PC-3 (cell line): ENCODE data around the gene GAA. TPM values are rescaled to one million over a fixed set of nuclear protein-coding genes. Genes with fewer than 3 reads are reported as not detected.

ENCODE experiments used
- ATAC-seq: fragments of 200-7000 bp; cut with Tn5 transposase; 2 replicates; pipeline ENCODE4 v1.9.1; 2020; ENCODE audit warnings: mild to moderate bottlenecking, moderate library complexity
- BruUV-seq: library from RNA; stranded (reverse); fragments of 400-500 nt; replicated peaks from 2 replicates; lab custom pipeline; 2021; lab: Mats Ljungman, UMichigan
- CTCF ChIA-PET: fragments of 300-600 bp; sonication (Branson Sonifier 250); formaldehyde crosslinking; loops from one replicate; lab custom pipeline; 2022; ENCODE audit warnings: antibody characterized with exemption; lab: Charles Lee
- POLR2A ChIA-PET: fragments of 300-600 bp; sonication (Branson Sonifier 250); formaldehyde crosslinking; loops from one replicate; lab custom pipeline; 2022; ENCODE audit warnings: antibody characterized with exemption; ENCODE audit not compliant: unreplicated experiment; lab: Charles Lee
- DNase-seq: peaks from one replicate; pipeline ENCODE4 v3.0.0-alpha.2; 2015
- H2AFZ ChIP-seq: fragments of 300-600 bp; sonication (generic); 2 replicates; pipeline ENCODE4 v1.6.0; 2016; ENCODE audit warnings: antibody characterized with exemption, low read length
- H3F3A ChIP-seq: fragments of 300-600 bp; sonication (generic); one replicate; pipeline ENCODE4 v1.6.0; 2017; ENCODE audit warnings: antibody characterized with exemption, low read length, control low read depth, mild to moderate bottlenecking; ENCODE audit not compliant: unreplicated experiment
- H3K27ac ChIP-seq: fragments of 300-600 bp; sonication (generic); 2 replicates; pipeline ENCODE4 v1.5.1; 2016; ENCODE audit warnings: mild to moderate bottlenecking, low read length
- H3K27me3 ChIP-seq: fragments of 300-600 bp; sonication (generic); 2 replicates; pipeline ENCODE4 v1.6.1; 2016; ENCODE audit warnings: low read length, mixed read lengths
- H3K36me3 ChIP-seq: fragments of 300-600 bp; sonication (generic); 2 replicates; pipeline ENCODE4 v1.6.1; 2016; ENCODE audit warnings: low read depth, mixed run types, low read length, mixed read lengths
- H3K4me1 ChIP-seq: fragments of 300-600 bp; sonication (generic); 2 replicates; pipeline ENCODE4 v1.5.1; 2016; ENCODE audit warnings: low read length; ENCODE audit not compliant: insufficient read depth
- H3K4me2 ChIP-seq: fragments of 300-600 bp; sonication (generic); 2 replicates; pipeline ENCODE4 v1.6.0; 2016; ENCODE audit warnings: low read length
- H3K4me3 ChIP-seq: fragments of 300-600 bp; sonication (generic); 2 replicates; pipeline ENCODE4 v1.5.1; 2016; ENCODE audit warnings: mild to moderate bottlenecking, low read length, mixed read lengths
- H3K79me2 ChIP-seq: fragments of 300-600 bp; sonication (generic); 2 replicates; pipeline ENCODE4 v1.6.1; 2017; ENCODE audit warnings: low read length, mixed read lengths
- H3K9ac ChIP-seq: fragments of 300-600 bp; sonication (generic); 2 replicates; pipeline ENCODE4 v1.6.0; 2016; ENCODE audit warnings: mild to moderate bottlenecking, low read length
- H3K9me2 ChIP-seq: fragments of 300-600 bp; sonication (generic); replicated peaks from 2 replicates; pipeline ENCODE4 v1.6.1; 2016; ENCODE audit warnings: mixed run types, low read length, mixed read lengths
- H3K9me3 ChIP-seq: fragments of 300-600 bp; sonication (generic); 2 replicates; pipeline ENCODE4 v1.6.1; 2016; ENCODE audit warnings: low read length, mixed read lengths
- H4K20me1 ChIP-seq: fragments of 300-600 bp; sonication (generic); 2 replicates; pipeline ENCODE4 v1.6.1; 2016; ENCODE audit warnings: low read length, mixed read lengths
- EZH2 ChIP-seq: fragments of 300-600 bp; sonication (generic); IDR thresholded peaks from one replicate; pipeline ENCODE4 v1.6.1; 2017; ENCODE audit warnings: antibody characterized with exemption, mild to moderate bottlenecking, low read length; ENCODE audit not compliant: unreplicated experiment
- EZH2phosphoT487 ChIP-seq: fragments of 300-600 bp; sonication (generic); IDR thresholded peaks from 2 replicates; pipeline ENCODE4 v1.6.1; 2018; ENCODE audit warnings: mild to moderate bottlenecking, antibody characterized with exemption, low read length, borderline replicate concordance
- intact Hi-C: fragments of 100-400 bp; cut with micrococcal nuclease; formaldehyde crosslinking; loops from 2 replicates; pipeline ENCODE4 v1.9.0; 2023
- total RNA-seq: library from RNA; depleted of rRNA; stranded (reverse); fragments of >200 nt; gene quantifications from 2 replicates; pipeline ENCODE4 v1.2.3, GENCODE V29; 2014
- TF ChIP-seq, protein P1 (sequence below): fragments of 300-600 bp; sonication (generic); conservative IDR thresholded peaks from 2 replicates; pipeline ENCODE4 v1.5.1; 2017; ENCODE audit warnings: antibody characterized with exemption, low read depth, mild to moderate bottlenecking, low read length

Gene GAA
- total RNA-seq, 1 experiment from 2014 or later, result 76.2 TPM

DNA sequence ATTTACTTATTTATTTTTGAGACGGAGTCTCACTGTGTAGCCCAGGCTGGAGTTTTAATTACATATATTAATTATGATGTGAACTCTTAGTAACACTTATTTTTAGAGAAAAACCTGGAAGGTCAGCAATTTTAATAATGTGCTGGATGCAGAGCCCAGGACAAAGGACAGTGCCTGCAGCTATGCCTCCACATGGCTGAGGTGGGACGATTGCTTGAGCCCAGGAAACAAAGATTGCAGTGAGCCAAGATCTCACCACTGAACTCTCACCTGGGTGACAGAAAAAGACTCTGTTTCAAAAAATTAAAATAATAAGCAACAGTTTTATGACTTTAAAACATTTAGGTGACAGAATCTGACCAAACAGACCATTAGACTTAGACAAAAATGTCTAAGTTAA lies 57.5 kb downstream of the GAA start:
- H3K79me2 ChIP-seq, result no peaks in the 10 kb centered on the region
- H3K9ac ChIP-seq, result no peak overlapping the region
- no peaks in the 10 kb centered on the region for H3K4me1 ChIP-seq
- ATAC-seq (no peak), DNase-seq (no peak)
- TF ChIP-seq, protein P1, sequence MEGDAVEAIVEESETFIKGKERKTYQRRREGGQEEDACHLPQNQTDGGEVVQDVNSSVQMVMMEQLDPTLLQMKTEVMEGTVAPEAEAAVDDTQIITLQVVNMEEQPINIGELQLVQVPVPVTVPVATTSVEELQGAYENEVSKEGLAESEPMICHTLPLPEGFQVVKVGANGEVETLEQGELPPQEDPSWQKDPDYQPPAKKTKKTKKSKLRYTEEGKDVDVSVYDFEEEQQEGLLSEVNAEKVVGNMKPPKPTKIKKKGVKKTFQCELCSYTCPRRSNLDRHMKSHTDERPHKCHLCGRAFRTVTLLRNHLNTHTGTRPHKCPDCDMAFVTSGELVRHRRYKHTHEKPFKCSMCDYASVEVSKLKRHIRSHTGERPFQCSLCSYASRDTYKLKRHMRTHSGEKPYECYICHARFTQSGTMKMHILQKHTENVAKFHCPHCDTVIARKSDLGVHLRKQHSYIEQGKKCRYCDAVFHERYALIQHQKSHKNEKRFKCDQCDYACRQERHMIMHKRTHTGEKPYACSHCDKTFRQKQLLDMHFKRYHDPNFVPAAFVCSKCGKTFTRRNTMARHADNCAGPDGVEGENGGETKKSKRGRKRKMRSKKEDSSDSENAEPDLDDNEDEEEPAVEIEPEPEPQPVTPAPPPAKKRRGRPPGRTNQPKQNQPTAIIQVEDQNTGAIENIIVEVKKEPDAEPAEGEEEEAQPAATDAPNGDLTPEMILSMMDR, result no peak
- TF ChIP-seq EZH2 (no peak), EZH2phosphoT487 (no peak)
- no peak overlapping the region for H3K27ac ChIP-seq
- H3K9me2 ChIP-seq, result no peaks in the 10 kb centered on the region
- intact Hi-C loops, result no loop called here
- no peaks in the 10 kb centered on the region for H3K27me3 ChIP-seq
- H3F3A ChIP-seq, result no peaks in the 10 kb centered on the region
- no peak overlapping the region for H2AFZ ChIP-seq
- no peaks in the 10 kb centered on the region for H3K36me3 ChIP-seq
- ChIA-PET CTCF (no interaction called here), POLR2A (no interaction called here)
- no TSS peak for BruUV-seq
- peaks cover 7% of the 10 kb centered on the region for H3K9me3 ChIP-seq
- no peaks in the 10 kb centered on the region for H4K20me1 ChIP-seq
- no peak overlapping the region for H3K4me2 ChIP-seq
- no peak overlapping the region for H3K4me3 ChIP-seq

DNA sequence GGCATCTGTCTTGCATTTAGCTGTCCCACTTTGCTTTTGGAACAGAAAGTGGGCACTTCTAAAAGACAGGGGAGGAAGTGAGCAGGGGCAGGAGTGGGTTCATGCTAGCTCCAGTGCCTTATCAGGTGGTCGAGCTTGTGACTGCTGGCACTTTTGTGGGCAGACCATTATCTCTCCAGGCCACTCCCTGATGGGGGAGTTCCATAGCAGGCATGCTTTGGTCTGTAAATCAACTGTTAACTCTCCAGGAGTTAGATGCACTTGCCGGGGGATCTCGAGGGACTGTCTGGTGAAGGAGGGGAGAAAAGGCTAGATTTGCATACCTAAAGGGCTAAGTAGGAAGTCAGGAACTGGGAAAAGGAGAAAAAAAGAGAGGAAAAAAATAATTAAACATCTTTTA lies 59.2 kb downstream of the GAA start:
- H3K4me3 ChIP-seq, result no peak overlapping the region
- TF ChIP-seq EZH2phosphoT487, result no peak
- H3K9me3 ChIP-seq, result peaks cover 7% of the 10 kb centered on the region
- ChIA-PET CTCF (no interaction called here), POLR2A (no interaction called here)
- H3K9me2 ChIP-seq, result no peaks in the 10 kb centered on the region
- no peaks in the 10 kb centered on the region for H3K27me3 ChIP-seq
- BruUV-seq, result no TSS peak
- H3K36me3 ChIP-seq, result no peaks in the 10 kb centered on the region
- intact Hi-C loops, result no loop called here
- no peak for ATAC-seq
- H3K4me2 ChIP-seq, result no peak overlapping the region
- H3F3A ChIP-seq, result no peaks in the 10 kb centered on the region
- H3K4me1 ChIP-seq, result no peaks in the 10 kb centered on the region
- no peak for DNase-seq
- H3K9ac ChIP-seq, result no peak overlapping the region
- no peak overlapping the region for H2AFZ ChIP-seq
- no peaks in the 10 kb centered on the region for H4K20me1 ChIP-seq
- no peaks in the 10 kb centered on the region for H3K79me2 ChIP-seq
- no peak overlapping the region for H3K27ac ChIP-seq

DNA sequence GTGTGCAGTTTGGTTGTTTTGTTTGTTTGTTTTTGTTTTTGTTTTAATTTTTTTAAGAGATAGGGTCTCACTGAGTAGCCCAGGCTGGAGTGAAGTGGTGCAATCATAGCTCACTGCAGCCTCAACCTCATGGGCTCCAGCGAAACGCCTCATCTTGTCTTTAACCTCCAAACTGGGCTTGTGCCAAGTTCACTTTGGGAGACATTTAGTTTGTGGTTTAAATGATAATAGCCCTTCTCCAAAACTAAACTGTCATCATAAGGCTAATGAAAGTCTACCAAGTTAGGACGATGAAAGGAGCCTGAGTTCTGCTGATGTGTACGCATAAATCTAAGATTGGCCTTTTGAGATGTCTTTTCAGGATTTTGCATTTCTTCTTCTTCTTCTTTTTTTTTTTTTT lies 62.0 kb downstream of the GAA start:
- H3K27ac ChIP-seq, result no peak overlapping the region
- POLR2A ChIA-PET, result no interaction called here
- H4K20me1 ChIP-seq, result no peaks in the 10 kb centered on the region
- CTCF ChIA-PET, result interaction anchor here (0.8 kb wide), 1 partner anchor 62 kb away, joined by 3 read pairs; the partner anchor contains the start of gene GAA
- H3K9me2 ChIP-seq, result no peaks in the 10 kb centered on the region
- H3K4me1 ChIP-seq, result no peaks in the 10 kb centered on the region
- no peaks in the 10 kb centered on the region for H3F3A ChIP-seq
- no peak overlapping the region for H2AFZ ChIP-seq
- no TSS peak for BruUV-seq
- TF ChIP-seq EZH2 (no peak), EZH2phosphoT487 (no peak)
- TF ChIP-seq, protein P1, result no peak
- no peak overlapping the region for H3K9ac ChIP-seq
- H3K27me3 ChIP-seq, result no peaks in the 10 kb centered on the region
- H3K79me2 ChIP-seq, result no peaks in the 10 kb centered on the region
- no peak for ATAC-seq
- intact Hi-C loops, result no loop called here
- H3K4me3 ChIP-seq, result no peak overlapping the region
- H3K4me2 ChIP-seq, result no peak overlapping the region
- no peak for DNase-seq
- H3K36me3 ChIP-seq, result no peaks in the 10 kb centered on the region
- no peaks in the 10 kb centered on the region for H3K9me3 ChIP-seq
